ENCODE results near the gene ANXA4.
A peak's percentile ranks its signal among the peaks of the same experiment; 100 is the strongest.
"Not testable (repeated sequence)": the region's sequence is repeated elsewhere in the genome, so short reads cannot be mapped to it uniquely, and the experiment has no call there.

ANXA4 gene

DNA sequence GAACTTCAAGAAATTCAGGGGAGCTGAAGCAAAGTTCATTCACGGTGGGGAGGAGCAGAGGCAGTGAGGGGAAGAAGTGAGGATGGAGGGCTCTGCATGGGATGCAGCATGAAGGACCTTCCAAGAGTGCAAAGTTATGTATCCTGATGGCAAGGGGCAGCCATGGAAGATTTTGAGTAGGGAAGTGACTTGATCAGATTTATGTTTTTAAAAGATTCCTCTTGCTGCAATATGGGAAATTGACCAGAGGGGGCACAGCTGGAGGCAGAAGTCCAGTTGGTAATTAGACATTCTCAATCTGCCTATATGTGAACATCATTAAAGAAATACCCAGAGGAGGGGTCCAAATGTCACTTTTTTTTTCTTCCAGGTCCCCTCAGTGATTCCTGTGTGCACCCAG lies 21.5 kb upstream of the ANXA4 start:
- no peak for DNase-seq (ENCODE audit: low read depth in 2 of 2)

- DNase-seq (ENCODE audit: low read depth in 2 of 2) = no peak
Observed at GRCh38 chr2:69721022-69721421, 20.9 kb upstream of the ANXA4 start.

DNA sequence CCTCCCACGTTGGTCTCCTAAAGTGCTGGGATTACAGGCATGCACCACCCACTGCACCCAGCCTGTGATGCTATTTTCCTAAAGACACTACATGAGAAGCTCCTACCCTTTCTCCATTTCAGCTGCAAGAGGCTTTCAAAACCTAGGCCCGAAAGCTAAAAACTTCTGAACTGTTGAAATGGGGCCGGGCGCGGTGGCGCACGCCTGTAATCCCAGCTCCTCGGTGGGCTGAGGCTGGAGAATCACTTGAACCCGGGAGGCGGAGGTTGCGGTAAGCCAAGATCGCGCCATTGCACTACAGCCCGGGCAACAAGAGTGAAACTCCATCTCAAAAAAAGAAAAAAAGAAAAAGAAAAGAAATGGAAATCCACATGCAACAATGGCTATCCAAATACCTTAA lies 18.1 kb upstream of the ANXA4 start:
- DNase-seq (ENCODE audit: low read depth in 2 of 2) = no peak

- peak; percentile 41 to 46 for DNase-seq (ENCODE audit: low read depth in 2 of 2)
Observed at GRCh38 chr2:69724540-69725159, 17.3 kb upstream of the ANXA4 start.

- DNase-seq (ENCODE audit: low read depth in 2 of 2) = no peak
Observed at GRCh38 chr2:69725706-69726360, 16.1 kb upstream of the ANXA4 start.

GRCh38 chr2:69729266-69729665 lies 12.7 kb upstream of the ANXA4 start:
- DNase-seq (ENCODE audit: low read depth in 2 of 2) = no peak

DNA sequence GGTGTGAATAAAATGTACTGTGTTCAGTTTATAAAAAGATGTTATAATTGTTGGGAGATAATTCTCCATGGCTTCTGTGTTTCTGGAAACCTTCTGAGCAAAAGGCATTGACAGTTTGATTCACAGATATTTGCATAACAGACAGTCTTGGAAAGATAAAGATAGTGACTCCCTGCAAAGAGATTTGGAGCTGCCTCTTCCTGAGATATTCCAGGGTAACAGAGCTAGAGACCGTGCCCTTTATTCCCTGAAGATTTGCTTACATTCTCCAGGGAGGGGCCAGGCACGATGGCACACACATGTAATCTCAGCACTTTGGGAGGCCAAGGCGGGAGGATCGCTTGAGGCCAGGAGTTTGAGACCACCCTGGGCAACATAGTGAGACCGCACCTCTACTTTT lies 12.2 kb upstream of the ANXA4 start:
- no peak for DNase-seq (ENCODE audit: low read depth in 2 of 2)

DNA sequence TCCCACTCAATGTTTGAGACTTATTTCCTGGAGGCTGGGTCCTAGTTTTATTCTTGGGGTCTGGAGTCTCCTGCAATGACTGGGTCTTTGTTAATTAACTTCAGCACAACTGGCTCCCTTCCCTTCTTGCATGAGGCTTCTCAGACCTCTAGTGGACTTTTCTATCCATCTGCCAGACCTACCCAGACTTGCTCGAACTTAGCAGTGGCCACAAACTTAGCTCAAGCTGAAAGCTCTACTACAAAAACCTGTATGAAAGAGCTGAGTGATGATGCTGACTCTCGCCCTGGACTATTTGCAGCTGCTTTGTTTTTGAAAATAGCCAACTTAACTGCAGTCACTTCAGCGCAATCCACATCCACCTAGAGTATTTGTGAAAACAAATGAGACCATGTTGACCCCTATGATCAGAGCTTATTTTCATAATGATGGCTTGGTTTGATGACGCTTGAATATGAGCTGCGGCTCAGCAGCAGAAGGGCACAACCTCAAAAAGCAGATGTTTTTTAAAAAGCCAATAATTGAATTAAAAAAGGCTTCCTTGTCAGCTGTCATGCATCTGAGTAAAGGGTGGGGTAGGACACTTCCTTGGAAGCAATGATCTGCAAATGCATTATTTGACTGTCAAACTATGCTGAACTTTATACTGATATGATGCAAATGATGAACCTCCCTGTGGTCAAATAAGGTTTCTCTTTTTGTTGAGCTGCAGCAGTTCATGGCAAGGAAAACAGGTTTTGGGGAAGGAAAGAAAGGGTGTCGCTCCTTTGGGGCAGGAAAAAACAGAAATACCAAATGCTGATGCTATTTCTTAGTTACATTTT lies 10.6 kb upstream of the ANXA4 start:
- DNase-seq (ENCODE audit: low read depth in 2 of 2) = no peak

- no peak for DNase-seq (ENCODE audit: low read depth in 2 of 2)
Observed at GRCh38 chr2:69733342-69734034, 8.4 kb upstream of the ANXA4 start.

DNA sequence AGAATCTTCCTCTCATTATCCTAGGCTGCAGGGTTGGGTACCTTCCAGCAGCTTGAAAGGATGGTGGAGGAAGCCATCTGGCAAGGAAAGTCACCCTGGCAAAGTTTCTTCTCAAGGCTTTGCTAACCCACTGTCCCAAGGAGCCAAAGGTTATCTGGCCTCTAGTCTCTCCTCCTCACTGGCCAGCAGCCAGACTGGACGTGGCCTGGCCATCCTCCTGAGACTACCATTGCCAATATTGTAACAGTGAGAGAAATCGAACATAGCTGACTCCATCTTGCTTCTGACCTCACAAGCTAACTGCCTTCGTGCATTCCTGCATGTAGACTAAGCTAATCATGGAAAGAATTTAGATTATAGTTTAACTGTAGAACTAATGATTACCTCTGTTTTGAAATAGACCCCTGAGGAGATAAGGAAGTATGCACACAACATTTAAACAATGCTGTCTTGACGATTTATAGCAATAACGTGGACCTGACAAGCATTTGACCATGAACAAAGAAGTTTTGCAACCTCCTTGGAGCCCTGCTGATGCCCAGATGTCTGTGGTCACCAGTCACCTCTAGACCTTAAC lies 7.8 kb upstream of the ANXA4 start:
- DNase-seq (ENCODE audit: low read depth in 2 of 2) = no peak

DNA sequence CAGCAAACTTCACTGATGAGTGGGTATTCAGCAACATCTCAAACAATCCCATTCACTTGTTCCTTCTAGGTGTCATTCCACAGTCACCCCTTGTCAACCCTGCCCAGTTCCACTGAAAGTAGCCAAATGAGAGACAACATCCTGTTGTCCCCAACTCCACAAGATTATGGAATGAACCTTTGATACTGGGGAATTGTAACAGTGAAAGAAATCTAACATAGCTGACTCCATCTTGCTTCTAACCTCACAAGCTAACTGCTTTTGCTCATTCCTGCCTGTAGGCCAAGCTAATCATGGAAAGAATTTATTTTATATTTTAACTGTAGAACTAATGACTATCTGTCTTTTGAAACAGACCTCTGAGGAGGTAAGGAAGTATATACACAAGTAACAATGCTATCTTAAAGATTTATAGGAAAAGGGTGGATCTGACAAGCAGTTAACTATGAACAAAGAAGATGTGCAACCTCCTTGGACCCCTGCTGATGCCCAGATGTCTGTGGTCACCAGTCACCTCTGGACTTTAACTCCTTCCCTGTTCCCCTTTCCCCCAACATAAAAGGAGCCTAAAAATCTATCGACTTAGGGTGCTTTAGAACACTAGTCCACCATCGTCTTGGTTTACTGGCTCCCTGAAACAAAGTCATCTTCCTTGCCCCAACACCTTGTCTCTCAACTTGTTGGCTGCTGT lies 6.9 kb upstream of the ANXA4 start:
- DNase-seq (ENCODE audit: low read depth in 2 of 2) = no peak

GRCh38 chr2:69735686-69736085 lies 6.2 kb upstream of the ANXA4 start:
- no peak for DNase-seq (ENCODE audit: low read depth in 2 of 2)

GRCh38 chr2:69738149-69738548 lies 3.8 kb upstream of the ANXA4 start:
- not testable (repeated sequence) for DNase-seq (ENCODE audit: low read depth in 2 of 2)

DNA sequence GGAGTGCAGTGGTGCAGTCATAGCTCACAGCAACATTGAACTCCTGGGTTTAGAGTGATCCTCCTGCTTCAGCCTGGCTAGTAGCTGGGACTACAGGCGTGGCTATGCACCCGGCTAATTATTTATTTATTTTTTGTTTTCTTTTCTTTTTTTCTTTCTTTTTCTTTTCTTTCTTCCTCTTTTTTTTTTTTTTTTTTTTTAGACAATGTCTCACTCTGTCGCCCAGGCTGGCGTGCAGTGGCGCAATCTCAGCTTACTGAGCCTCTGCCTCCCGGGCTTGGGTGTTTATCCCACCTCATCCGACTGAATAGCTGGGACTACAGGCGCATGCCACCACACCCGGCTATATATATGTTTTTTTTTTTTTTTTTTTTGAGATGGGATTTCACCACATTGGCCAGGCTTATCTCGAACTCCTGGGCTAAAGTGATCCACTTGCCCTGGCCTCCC lies 1.4 kb upstream of the ANXA4 start:
- no peak for DNase-seq (ENCODE audit: low read depth in 2 of 2)

DNA sequence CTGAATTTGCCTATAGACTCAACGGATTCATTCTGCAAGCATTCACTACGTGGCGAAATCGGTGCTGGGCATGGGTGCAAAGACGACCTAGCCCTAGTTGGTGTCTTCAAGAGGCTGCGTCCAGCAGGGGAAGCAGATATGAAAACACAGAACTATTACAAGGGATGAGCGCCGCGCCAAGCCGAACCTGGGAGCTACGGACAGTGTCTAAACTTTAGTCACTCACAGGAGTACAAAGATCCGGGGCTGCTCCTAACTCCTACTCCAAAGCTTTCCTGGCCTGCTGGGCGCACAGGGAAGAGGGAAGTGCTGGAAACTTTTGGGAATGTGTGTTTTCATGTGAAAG lies 732 bp upstream of the ANXA4 start:
- peak; percentile 45 to 48 for DNase-seq (ENCODE audit: low read depth in 2 of 2)

- no peak for DNase-seq (ENCODE audit: low read depth in 2 of 2)
Observed at GRCh38 chr2:69742322-69742952, 503 bp downstream of the ANXA4 start.

DNA sequence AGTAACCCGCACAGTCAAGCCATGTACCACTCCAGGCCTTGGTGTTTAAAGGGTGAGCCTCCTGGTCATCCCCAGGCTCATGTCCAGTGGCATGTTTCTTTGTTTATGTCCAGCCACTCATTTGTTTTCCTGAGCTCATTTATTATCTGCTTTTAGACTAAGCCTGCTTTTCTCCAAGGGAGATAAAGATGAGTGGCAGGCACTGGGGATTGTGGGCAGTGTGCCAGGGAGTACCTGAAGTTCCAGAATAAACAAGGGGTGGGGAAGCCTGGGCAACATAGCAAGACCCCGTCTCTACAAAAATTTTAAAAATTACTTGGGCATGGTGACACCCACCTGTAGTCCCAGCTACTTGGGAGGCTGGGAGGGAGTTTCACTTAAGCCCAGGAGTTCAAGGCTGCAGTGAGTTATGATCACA lies 1.9 kb downstream of the ANXA4 start:
- no peak for DNase-seq (ENCODE audit: low read depth in 2 of 2)

- DNase-seq (ENCODE audit: low read depth in 2 of 2) = no peak
Observed at GRCh38 chr2:69744456-69744855, 2.5 kb downstream of the ANXA4 start.

GRCh38 chr2:69745035-69745434 lies 3.1 kb downstream of the ANXA4 start:
- DNase-seq (ENCODE audit: low read depth in 2 of 2) = no peak

DNA sequence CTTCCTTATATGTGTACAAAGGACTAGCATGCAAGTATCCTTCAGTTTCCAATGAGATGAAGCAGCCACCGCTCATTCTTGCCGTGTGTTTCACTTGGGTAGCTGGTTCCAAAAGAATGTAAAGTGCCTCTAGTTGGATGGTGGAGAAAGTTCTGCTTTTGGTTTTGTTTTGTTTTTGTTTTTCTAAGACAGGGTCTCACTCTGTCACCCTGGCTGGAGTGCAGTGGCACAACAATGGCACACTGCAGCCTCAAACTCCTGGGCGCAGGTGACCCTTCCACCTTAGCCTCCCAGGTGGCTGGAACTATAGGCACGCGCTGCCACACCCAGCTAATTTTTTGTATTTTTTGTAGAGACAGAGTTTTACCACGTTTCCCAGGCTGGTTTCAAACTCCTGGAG lies 8.3 kb downstream of the ANXA4 start:
- no peak for DNase-seq (ENCODE audit: low read depth in 2 of 2)
